IMR-90 (cell line): Measurements from ENCODE around the gene PCOLCE2.

ENCODE experiments used
- BHLHE40 ChIP-seq: fragments of 150-350 bp; IDR thresholded peaks from 2 replicates; pipeline ENCODE4 v1.6.1; 2016; ENCODE audit warnings: mild to moderate bottlenecking, low read depth, low read length
- CHD1 ChIP-seq: IDR thresholded peaks from 2 replicates; pipeline ENCODE4 v1.6.1; 2012; ENCODE audit warnings: low read depth, low read length, improper control_type of control experiment
- FOS ChIP-seq: fragments of 150-350 bp; IDR thresholded peaks from 2 replicates; pipeline ENCODE4 v1.6.1; 2016; ENCODE audit warnings: low read depth, low read length
- MXI1 ChIP-seq: IDR thresholded peaks from 2 replicates; pipeline ENCODE4 v1.6.1; 2012; ENCODE audit warnings: low read depth, mild to moderate bottlenecking, low read length, moderate library complexity, borderline replicate concordance
- NFE2L2 ChIP-seq: fragments of 150-350 bp; IDR thresholded peaks from 2 replicates; pipeline ENCODE4 v1.6.1; 2016; ENCODE audit warnings: low read depth, mild to moderate bottlenecking, low read length
- POLR2A ChIP-seq: IDR thresholded peaks from 2 replicates; pipeline ENCODE4 v1.6.1; 2012; ENCODE audit warnings: mild to moderate bottlenecking, low read depth, low read length
- RAD21 ChIP-seq: IDR thresholded peaks from 2 replicates; pipeline ENCODE4 v1.6.1; 2012; ENCODE audit warnings: low read length, improper control_type of control experiment
- RCOR1 ChIP-seq: IDR thresholded peaks from 2 replicates; pipeline ENCODE4 v1.6.1; 2012; ENCODE audit warnings: mild to moderate bottlenecking, low read length, improper control_type of control experiment; ENCODE audit not compliant: insufficient replicate concordance
- SMC3 ChIP-seq: fragments of 150-350 bp; IDR thresholded peaks from 2 replicates; pipeline ENCODE4 v1.6.1; 2016; ENCODE audit warnings: low read depth, mild to moderate bottlenecking, antibody characterized with exemption, low read length, moderate library complexity
- TF ChIP-seq, protein P1 (sequence below): conservative IDR thresholded peaks from 2 replicates; pipeline ENCODE4 v1.5.1; 2012; ENCODE audit warnings: mild to moderate bottlenecking, low read depth, low read length, improper control_type of control experiment

GRCh38 chr3:142931222-142931621 lies 42.3 kb upstream of the PCOLCE2 start:
- TF ChIP-seq MXI1 (no peak), POLR2A (no peak), RCOR1 (no peak), SMC3 (no peak), NFE2L2 (no peak), FOS (no peak), RAD21 (no peak), CHD1 (no peak), BHLHE40 (no peak)
- TF ChIP-seq, protein P1, sequence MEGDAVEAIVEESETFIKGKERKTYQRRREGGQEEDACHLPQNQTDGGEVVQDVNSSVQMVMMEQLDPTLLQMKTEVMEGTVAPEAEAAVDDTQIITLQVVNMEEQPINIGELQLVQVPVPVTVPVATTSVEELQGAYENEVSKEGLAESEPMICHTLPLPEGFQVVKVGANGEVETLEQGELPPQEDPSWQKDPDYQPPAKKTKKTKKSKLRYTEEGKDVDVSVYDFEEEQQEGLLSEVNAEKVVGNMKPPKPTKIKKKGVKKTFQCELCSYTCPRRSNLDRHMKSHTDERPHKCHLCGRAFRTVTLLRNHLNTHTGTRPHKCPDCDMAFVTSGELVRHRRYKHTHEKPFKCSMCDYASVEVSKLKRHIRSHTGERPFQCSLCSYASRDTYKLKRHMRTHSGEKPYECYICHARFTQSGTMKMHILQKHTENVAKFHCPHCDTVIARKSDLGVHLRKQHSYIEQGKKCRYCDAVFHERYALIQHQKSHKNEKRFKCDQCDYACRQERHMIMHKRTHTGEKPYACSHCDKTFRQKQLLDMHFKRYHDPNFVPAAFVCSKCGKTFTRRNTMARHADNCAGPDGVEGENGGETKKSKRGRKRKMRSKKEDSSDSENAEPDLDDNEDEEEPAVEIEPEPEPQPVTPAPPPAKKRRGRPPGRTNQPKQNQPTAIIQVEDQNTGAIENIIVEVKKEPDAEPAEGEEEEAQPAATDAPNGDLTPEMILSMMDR = no peak
